HepG2 (cell line): Measurements from ENCODE around the gene LLGL2. TPM values are rescaled to one million over a fixed set of nuclear protein-coding genes. Genes with fewer than 3 reads are reported as not detected.
A peak's percentile ranks its signal among the peaks of the same experiment; 100 is the strongest.

Source experiments
- ARNT2 ChIP-seq: sonication (generic); formaldehyde crosslinking; IDR thresholded peaks from 2 replicates; pipeline ENCODE4 v1.8.0; 2022; ENCODE audit warnings: mild to moderate bottlenecking, low read depth, missing genetic modification reagents, moderate library complexity
- FOXA3 ChIP-seq: IDR thresholded peaks from 2 replicates; pipeline ENCODE4 v1.6.1; 2016; ENCODE audit warnings: missing genetic modification reagents, missing compliant biosample characterization
- FOXC1 ChIP-seq: sonication (generic); formaldehyde crosslinking; IDR thresholded peaks from 2 replicates; pipeline ENCODE4 v1.8.0; 2022; ENCODE audit warnings: mild to moderate bottlenecking, missing genetic modification reagents, borderline replicate concordance
- GLMP ChIP-seq: sonication (generic); formaldehyde crosslinking; IDR thresholded peaks from 2 replicates; pipeline ENCODE4 v1.9.0; 2021; ENCODE audit warnings: missing genetic modification reagents, mild to moderate bottlenecking, borderline replicate concordance
- HDAC1 ChIP-seq: sonication (generic); formaldehyde crosslinking; IDR thresholded peaks from 2 replicates; pipeline ENCODE4 v1.5.1; 2020; ENCODE audit warnings: mild to moderate bottlenecking, missing genetic modification reagents
- HINFP ChIP-seq: sonication (generic); formaldehyde crosslinking; IDR thresholded peaks from 2 replicates; pipeline ENCODE4 v1.4.0; 2020; ENCODE audit warnings: low read depth, mild to moderate bottlenecking, missing genetic modification reagents
- HOMEZ ChIP-seq: IDR thresholded peaks from 2 replicates; pipeline ENCODE4 v1.6.1; 2016; ENCODE audit warnings: low read depth
- KDM5B ChIP-seq: sonication (generic); formaldehyde crosslinking; IDR thresholded peaks from 2 replicates; pipeline ENCODE4 v1.4.0; 2020; ENCODE audit warnings: missing genetic modification reagents, mild to moderate bottlenecking, borderline replicate concordance
- LCORL ChIP-seq, 2 experiments: fragments of 450-650 bp in 1 of 2; sonication (generic) in 1 of 2; formaldehyde crosslinking in 1 of 2; IDR thresholded peaks; 2 replicates each; pipeline versions ENCODE4 v1.5.0 to v1.6.1; 2017 to 2020; ENCODE audit warnings: antibody characterized with exemption in 1 of 2, missing genetic modification reagents in 1 of 2
- NFATC3 ChIP-seq: sonication (generic); formaldehyde crosslinking; IDR thresholded peaks from 2 replicates; pipeline ENCODE4 v1.5.1; 2020; ENCODE audit warnings: mild to moderate bottlenecking, missing genetic modification reagents
- NR2C2 ChIP-seq: sonication (generic); formaldehyde crosslinking; IDR thresholded peaks from 2 replicates; pipeline ENCODE4 v1.4.0; 2020; ENCODE audit warnings: missing genetic modification reagents, mild to moderate bottlenecking, moderate library complexity, borderline replicate concordance
- RXRA ChIP-seq: sonication (generic); formaldehyde crosslinking; IDR thresholded peaks from 2 replicates; pipeline ENCODE4 v1.5.1; 2020; ENCODE audit warnings: missing genetic modification reagents
- SALL1 ChIP-seq: sonication (generic); formaldehyde crosslinking; IDR thresholded peaks from 2 replicates; pipeline ENCODE4 v1.8.0; 2022; ENCODE audit warnings: mild to moderate bottlenecking, missing genetic modification reagents
- THAP11 ChIP-seq: IDR thresholded peaks from 2 replicates; pipeline ENCODE4 v1.6.1; 2016; ENCODE audit warnings: missing biosample characterization, missing genetic modification reagents
- ZFX ChIP-seq: sonication (generic); formaldehyde crosslinking; IDR thresholded peaks from 2 replicates; pipeline ENCODE4 v1.4.0; 2020; ENCODE audit warnings: mild to moderate bottlenecking, low read depth, missing genetic modification reagents, moderate library complexity
- ZNF281 ChIP-seq: sonication (generic); formaldehyde crosslinking; IDR thresholded peaks from 2 replicates; pipeline ENCODE4 v1.4.0; 2020; ENCODE audit warnings: missing genetic modification reagents, borderline replicate concordance
- ZNF563 ChIP-seq: sonication (generic); formaldehyde crosslinking; IDR thresholded peaks from 2 replicates; pipeline ENCODE4 v1.8.0; 2022; ENCODE audit warnings: mild to moderate bottlenecking, moderate library complexity, missing genetic modification reagents
- ZNF747 ChIP-seq: sonication (generic); formaldehyde crosslinking; IDR thresholded peaks from 2 replicates; pipeline ENCODE4 v1.8.1; 2023; ENCODE audit warnings: missing genetic modification reagents, mild to moderate bottlenecking, borderline replicate concordance
- ZNF788 ChIP-seq: sonication (generic); formaldehyde crosslinking; IDR thresholded peaks from 2 replicates; pipeline ENCODE4 v1.5.0; 2020; ENCODE audit warnings: mild to moderate bottlenecking, missing genetic modification reagents, borderline replicate concordance
- polyA plus RNA-seq, 8 experiments: library from polyadenylated mRNA; depleted of rRNA in 3 of 8; stranded (reverse) in 7 of 8; unstranded in 1 of 8; fragments of >200 nt; fragmentation: Illumina TruSeq in 4 of 8; extraction: Trizol in 4 of 8; gene quantifications; 2 replicates each; pipeline versions ENCODE4 v1.2.1 to v1.2.3, GENCODE V29; 2011 to 2016; ENCODE audit warnings: low read depth in 4 of 8, missing spikeins in 1 of 8, mixed read lengths in 1 of 8; ENCODE audit not compliant: insufficient read depth in 1 of 8
- total RNA-seq, 5 experiments: library from RNA; depleted of rRNA; stranded (reverse); fragments of >200 nt; fragmentation: Illumina TruSeq; extraction: Trizol; gene quantifications; 2 replicates each; pipeline ENCODE4 v1.2.3, GENCODE V29; 2016; ENCODE audit warnings: low read depth in 1 of 5

LLGL2 gene
- total and polyA plus RNA-seq, 2 of the 13 experiments (the other 11 are each of a cell fraction or from before 2014, with no cell fraction given) = 83.0 to 86.7 TPM

- TF ChIP-seq FOXC1 (CRISPR knock-in tag) (peak; percentile 54; the same call in 1 of the 2 replicates), HDAC1 (CRISPR knock-in tag) (peak; percentile 41; the same call in 1 of the 2 replicates), HOMEZ (0 out of 2 replicates have a peak, but pooled peaks have one; percentile 11), LCORL (IDR thresholded peaks at IDR 0.05) (no peak), LCORL (CRISPR knock-in tag; IDR thresholded peaks at IDR 0.05) (no peak), NFATC3 (CRISPR knock-in tag) (no peak), ZNF281 (no peak), ZNF563 (peak; percentile 74), ZNF788 (CRISPR knock-in tag) (peak; percentile 59; the same call in 1 of the 2 replicates), KDM5B (CRISPR knock-in tag) (0 out of 2 replicates have a peak, but pooled peaks have one; percentile 19), ARNT2 (CRISPR knock-in tag) (peak; percentile 58; the same call in 1 of the 2 replicates), SALL1 (CRISPR knock-in tag) (peak; percentile 45), FOXA3 (CRISPR knock-in tag) (0 out of 2 replicates have a peak, but pooled peaks have one; percentile 11), ZNF747 (CRISPR knock-in tag) (peak; percentile 78; the same call in 1 of the 2 replicates), RXRA (peak; percentile 48; the same call in 1 of the 2 replicates), THAP11 (peak; percentile 63), ZFX (CRISPR knock-in tag) (peak; percentile 82), NR2C2 (CRISPR knock-in tag) (peak; percentile 60), GLMP (CRISPR knock-in tag) (no peak), HINFP (CRISPR knock-in tag) (peak; percentile 74)
Observed at GRCh38 chr17:75589012-75589918, 63.8 kb downstream of the LLGL2 start (continued).
